Fibroblast of pulmonary artery (primary cell): ENCODE measurements around the gene TAS2R40.

Experiments
- DNase-seq: peaks from one replicate; pipeline ENCODE4 v3.0.0-alpha.2; 2010; ENCODE audit warnings: low read depth
- H3K4me3 ChIP-seq: replicated peaks from 2 replicates; pipeline ENCODE4 v1.5.1; 2011; ENCODE audit warnings: low read depth, mild to moderate bottlenecking, control low read depth, low read length, moderate library complexity
- TF ChIP-seq, protein P1 (sequence below): IDR thresholded peaks from 2 replicates; pipeline ENCODE4 v1.5.1; 2011; ENCODE audit warnings: mild to moderate bottlenecking, control low read depth, low read length, inconsistent platforms; ENCODE audit errors: missing control alignments

TAS2R40 gene

GRCh38 chr7:143233816-143234532 is 12.1 kb downstream of the TAS2R40 start:
- TF ChIP-seq, protein P1, sequence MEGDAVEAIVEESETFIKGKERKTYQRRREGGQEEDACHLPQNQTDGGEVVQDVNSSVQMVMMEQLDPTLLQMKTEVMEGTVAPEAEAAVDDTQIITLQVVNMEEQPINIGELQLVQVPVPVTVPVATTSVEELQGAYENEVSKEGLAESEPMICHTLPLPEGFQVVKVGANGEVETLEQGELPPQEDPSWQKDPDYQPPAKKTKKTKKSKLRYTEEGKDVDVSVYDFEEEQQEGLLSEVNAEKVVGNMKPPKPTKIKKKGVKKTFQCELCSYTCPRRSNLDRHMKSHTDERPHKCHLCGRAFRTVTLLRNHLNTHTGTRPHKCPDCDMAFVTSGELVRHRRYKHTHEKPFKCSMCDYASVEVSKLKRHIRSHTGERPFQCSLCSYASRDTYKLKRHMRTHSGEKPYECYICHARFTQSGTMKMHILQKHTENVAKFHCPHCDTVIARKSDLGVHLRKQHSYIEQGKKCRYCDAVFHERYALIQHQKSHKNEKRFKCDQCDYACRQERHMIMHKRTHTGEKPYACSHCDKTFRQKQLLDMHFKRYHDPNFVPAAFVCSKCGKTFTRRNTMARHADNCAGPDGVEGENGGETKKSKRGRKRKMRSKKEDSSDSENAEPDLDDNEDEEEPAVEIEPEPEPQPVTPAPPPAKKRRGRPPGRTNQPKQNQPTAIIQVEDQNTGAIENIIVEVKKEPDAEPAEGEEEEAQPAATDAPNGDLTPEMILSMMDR, result no peak
- DNase-seq, result no peak
- H3K4me3 ChIP-seq, result no peak overlapping the region

DNA sequence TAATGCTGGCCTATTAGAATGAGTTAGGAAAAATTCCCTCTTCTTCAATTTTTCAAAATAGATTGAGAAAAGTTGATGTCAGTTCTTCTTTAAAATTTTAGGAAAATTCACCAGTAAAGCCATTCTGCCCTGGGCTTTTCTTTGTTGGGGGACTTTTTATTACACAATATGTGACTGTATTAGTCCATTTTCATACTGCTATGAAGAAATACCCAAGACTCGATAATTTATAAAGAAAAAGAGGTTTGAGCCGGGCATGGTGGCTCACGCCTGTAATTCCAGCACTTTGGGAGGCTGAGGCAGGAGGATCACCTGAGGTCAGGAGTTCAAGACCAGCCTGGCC is 12.7 kb downstream of the TAS2R40 start:
- TF ChIP-seq, protein P1, result no peak
- DNase-seq, result no peak
- H3K4me3 ChIP-seq, result no peak overlapping the region

DNA sequence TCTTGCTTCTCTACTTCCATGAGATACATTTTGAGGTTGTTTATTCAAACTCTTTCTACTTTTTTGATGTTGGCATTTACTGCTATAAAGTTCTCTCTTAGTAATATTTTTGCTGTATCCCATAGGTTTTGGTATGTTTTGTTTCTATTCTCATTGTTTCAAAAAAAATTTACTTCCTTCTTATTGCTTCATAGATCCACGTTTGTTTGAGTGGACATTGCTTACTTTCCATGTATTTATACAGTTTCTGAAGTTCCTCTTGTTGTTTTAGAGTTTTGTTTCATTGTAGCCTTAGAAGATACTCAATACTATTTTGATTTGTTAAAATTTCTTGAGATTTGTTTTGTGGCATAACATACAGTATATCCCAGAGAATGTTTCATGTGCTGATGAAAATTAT is 13.7 kb downstream of the TAS2R40 start:
- no peak for DNase-seq
- TF ChIP-seq, protein P1, result no peak
- no peak overlapping the region for H3K4me3 ChIP-seq

DNA sequence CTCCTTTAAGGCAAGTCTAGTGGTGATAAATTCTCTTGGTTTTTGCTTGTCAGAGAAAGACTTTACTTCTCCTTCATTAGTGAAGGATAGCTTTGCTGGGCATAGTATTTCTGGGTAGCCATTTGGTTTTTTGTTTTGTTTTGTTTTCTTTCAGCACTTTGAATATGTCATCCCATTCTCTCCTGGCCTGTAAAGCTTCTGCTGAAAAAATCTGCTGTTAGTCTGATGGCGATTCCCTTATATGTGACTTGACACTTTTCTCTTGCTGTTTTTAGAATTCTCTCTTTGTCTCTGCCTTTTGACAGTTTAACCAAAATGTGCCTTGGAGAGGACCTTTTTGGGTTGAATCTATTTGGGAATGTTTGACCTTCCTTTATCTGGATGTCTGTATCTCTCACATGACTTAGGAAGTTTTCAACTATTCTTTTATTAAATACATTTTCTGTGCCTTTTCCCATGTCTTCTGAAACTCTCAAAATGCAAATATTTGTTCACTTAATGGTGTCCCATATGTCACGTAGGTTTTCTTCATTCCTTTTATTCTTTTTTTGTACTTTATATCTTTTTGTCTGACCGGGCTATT is 14.7 kb downstream of the TAS2R40 start:
- DNase-seq, result no peak
- H3K4me3 ChIP-seq, result no peak overlapping the region
- TF ChIP-seq, protein P1, result no peak

GRCh38 chr7:143237366-143237765 is 15.5 kb downstream of the TAS2R40 start:
- H3K4me3 ChIP-seq, result no peak overlapping the region
- TF ChIP-seq, protein P1, result no peak
- no peak for DNase-seq

DNA sequence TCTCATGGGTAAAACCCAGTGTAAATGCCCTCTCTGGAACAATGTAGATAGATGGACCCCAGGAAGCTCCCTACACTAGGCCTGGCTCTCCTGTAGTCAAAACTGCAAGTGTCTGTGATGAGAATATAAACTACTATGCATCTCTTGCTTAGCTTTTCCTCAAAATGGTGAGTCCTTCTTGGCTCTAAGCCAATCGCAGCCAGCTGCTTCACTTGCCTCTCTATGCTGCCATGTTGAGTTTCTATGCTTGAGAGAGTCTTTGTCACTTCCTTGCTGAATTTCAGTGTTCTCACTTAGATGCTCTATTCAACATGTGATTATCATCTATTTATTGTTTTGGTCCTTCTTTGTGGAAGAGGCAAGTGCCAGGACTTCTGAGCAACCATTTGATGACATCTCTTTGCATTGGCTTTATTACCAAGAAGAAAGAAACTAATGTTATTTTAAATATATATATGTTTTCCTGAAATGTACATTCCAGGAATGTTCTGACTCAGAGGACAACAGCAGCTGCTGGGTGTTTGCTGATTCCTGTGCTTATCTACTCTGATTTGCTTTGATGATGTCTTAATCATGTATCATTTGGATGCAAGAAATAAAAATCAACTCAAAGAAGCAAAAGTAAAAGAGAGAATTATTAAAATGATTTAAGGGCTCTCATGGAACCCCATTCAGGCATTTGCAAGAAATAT is 16.6 kb downstream of the TAS2R40 start:
- DNase-seq, result no peak
- no peak overlapping the region for H3K4me3 ChIP-seq
- TF ChIP-seq, protein P1, result no peak
